ENCODE results near the gene TMEM150B. TPM values are rescaled to one million over a fixed set of nuclear protein-coding genes. Genes with fewer than 3 reads are reported as not detected.

Gene TMEM150B
- polyA plus RNA-seq, 1 of the 3 experiments (the other 2 are of a cell fraction), result not detected

DNA sequence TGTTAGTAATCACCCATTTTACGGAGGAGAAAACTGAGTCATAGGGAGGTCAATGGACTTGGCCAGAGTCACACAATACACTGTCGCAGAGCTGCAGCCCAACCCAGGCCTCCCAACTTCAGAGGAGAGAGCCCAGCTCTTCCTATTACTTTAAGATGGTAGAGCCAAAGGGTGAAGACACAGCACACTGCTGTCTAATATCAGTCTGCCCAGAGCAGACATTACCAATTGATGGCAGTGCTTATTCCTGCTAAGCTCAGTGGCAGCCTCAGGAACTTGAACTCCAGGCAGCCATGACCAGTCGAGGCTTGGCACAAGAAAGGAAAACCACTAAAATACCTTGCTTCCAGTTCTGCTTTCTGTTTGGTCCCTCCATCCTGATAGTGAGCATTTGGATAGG lies 18.4 kb downstream of the TMEM150B start:
- H3K4me1 ChIP-seq (ENCODE audit: control insufficient read depth in 1 of 2, insufficient read depth in 2 of 2, low read depth in 1 of 2, low read length in 1 of 2), result peaks cover 0 to 3% of the 10 kb centered on the region in 2 experiments; a peak in 1 of 4 replicates
- H3K9ac ChIP-seq, result no peak overlapping the region
- DNase-seq, result no peak
- no peaks in the 10 kb centered on the region for H3K9me2 ChIP-seq
- no peaks in the 10 kb centered on the region for H4K20me1 ChIP-seq (ENCODE audit: insufficient read depth)
- 93% methylated on average over 3 of the region's 3 CpGs for WGBS (ENCODE audit: low lambda C conversion rate)
- H3K79me2 ChIP-seq (ENCODE audit: insufficient read depth), result no peaks in the 10 kb centered on the region
- H3K4me2 ChIP-seq, result no peak overlapping the region
- H3K9me3 ChIP-seq, result no peaks in the 10 kb centered on the region
- CTCF ChIA-PET, result interaction anchor here (1.0 kb wide), 1 partner anchor 165 kb away, joined by 3 read pairs; no protein-coding TSS in a partner anchor
- POLR2A ChIA-PET, result no interaction called here
- TF ChIP-seq SIN3A (IDR thresholded peaks at IDR 0.05; ENCODE audit: borderline replicate concordance, low read depth, low read length), result no peak
- H2AFZ ChIP-seq (ENCODE audit: low read depth), result no peak overlapping the region
- H3K4me3 ChIP-seq (ENCODE audit: low read depth in 2 of 2, low read length in 1 of 2), result no peak overlapping the region
- H3F3A ChIP-seq (replicated peaks; ENCODE audit: insufficient read depth), result no peaks in the 10 kb centered on the region
- no peaks in the 10 kb centered on the region for H3K27me3 ChIP-seq (ENCODE audit: insufficient read depth)
- no peak overlapping the region for H3K27ac ChIP-seq (ENCODE audit: low read depth in 2 of 2, low read length in 1 of 2)
- H3K36me3 ChIP-seq (replicated peaks in 1 of 2; ENCODE audit: control insufficient read depth in 1 of 2, insufficient read depth in 2 of 2, low read length in 1 of 2), result peaks cover 33 to 46% of the 10 kb centered on the region in 2 experiments

- Histone ChIP-seq H3K4me3 (ENCODE audit: low read depth in 2 of 2, low read length in 1 of 2) (no peak overlapping the region), H3K36me3 (replicated peaks in 1 of 2; ENCODE audit: control insufficient read depth in 1 of 2, insufficient read depth in 2 of 2, low read length in 1 of 2) (peaks cover 33 to 46% of the 10 kb centered on the region in 2 experiments), H3K9ac (no peak overlapping the region), H3F3A (replicated peaks; ENCODE audit: insufficient read depth) (no peaks in the 10 kb centered on the region), H3K9me2 (no peaks in the 10 kb centered on the region), H3K4me1 (ENCODE audit: control insufficient read depth in 1 of 2, insufficient read depth in 2 of 2, low read depth in 1 of 2, low read length in 1 of 2) (peaks cover 0 to 8% of the 10 kb centered on the region in 2 experiments; a peak in 1 of 4 replicates), H3K4me2 (no peak overlapping the region), H3K9me3 (no peaks in the 10 kb centered on the region), H4K20me1 (ENCODE audit: insufficient read depth) (no peaks in the 10 kb centered on the region), H3K79me2 (ENCODE audit: insufficient read depth) (no peaks in the 10 kb centered on the region), H2AFZ (ENCODE audit: low read depth) (no peak overlapping the region), H3K27me3 (ENCODE audit: insufficient read depth) (no peaks in the 10 kb centered on the region), H3K27ac (ENCODE audit: low read depth in 2 of 2, low read length in 1 of 2) (no peak overlapping the region)
- no peak for TF ChIP-seq GATA2 (CRISPR knock-in tag; IDR thresholded peaks at IDR 0.05)
- TF ChIP-seq SIN3A (IDR thresholded peaks at IDR 0.05; ENCODE audit: borderline replicate concordance, low read depth, low read length), result no peak
- no peak for TF ChIP-seq YY1 (IDR thresholded peaks at IDR 0.05; ENCODE audit: low read depth)
- no peak for TF ChIP-seq PBX3 (IDR thresholded peaks at IDR 0.05)
- TF ChIP-seq RCOR1 (IDR thresholded peaks at IDR 0.05; ENCODE audit: low read length), result no peak
- TF ChIP-seq FOSL2 (IDR thresholded peaks at IDR 0.05; ENCODE audit: borderline replicate concordance, low read depth), result no peak
- no peak for TF ChIP-seq JUND (IDR thresholded peaks at IDR 0.05)
- TF ChIP-seq NFIC (IDR thresholded peaks at IDR 0.05; ENCODE audit: borderline replicate concordance), result no peak
- TF ChIP-seq TEAD4 (IDR thresholded peaks at IDR 0.05; ENCODE audit: borderline replicate concordance, insufficient read depth), result no peak
- TF ChIP-seq, protein P1, sequence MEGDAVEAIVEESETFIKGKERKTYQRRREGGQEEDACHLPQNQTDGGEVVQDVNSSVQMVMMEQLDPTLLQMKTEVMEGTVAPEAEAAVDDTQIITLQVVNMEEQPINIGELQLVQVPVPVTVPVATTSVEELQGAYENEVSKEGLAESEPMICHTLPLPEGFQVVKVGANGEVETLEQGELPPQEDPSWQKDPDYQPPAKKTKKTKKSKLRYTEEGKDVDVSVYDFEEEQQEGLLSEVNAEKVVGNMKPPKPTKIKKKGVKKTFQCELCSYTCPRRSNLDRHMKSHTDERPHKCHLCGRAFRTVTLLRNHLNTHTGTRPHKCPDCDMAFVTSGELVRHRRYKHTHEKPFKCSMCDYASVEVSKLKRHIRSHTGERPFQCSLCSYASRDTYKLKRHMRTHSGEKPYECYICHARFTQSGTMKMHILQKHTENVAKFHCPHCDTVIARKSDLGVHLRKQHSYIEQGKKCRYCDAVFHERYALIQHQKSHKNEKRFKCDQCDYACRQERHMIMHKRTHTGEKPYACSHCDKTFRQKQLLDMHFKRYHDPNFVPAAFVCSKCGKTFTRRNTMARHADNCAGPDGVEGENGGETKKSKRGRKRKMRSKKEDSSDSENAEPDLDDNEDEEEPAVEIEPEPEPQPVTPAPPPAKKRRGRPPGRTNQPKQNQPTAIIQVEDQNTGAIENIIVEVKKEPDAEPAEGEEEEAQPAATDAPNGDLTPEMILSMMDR (IDR thresholded peaks at IDR 0.05), result no peak
- no peak for TF ChIP-seq REST (IDR thresholded peaks at IDR 0.05; ENCODE audit: low read depth, low read length)
- TF ChIP-seq, protein P2, sequence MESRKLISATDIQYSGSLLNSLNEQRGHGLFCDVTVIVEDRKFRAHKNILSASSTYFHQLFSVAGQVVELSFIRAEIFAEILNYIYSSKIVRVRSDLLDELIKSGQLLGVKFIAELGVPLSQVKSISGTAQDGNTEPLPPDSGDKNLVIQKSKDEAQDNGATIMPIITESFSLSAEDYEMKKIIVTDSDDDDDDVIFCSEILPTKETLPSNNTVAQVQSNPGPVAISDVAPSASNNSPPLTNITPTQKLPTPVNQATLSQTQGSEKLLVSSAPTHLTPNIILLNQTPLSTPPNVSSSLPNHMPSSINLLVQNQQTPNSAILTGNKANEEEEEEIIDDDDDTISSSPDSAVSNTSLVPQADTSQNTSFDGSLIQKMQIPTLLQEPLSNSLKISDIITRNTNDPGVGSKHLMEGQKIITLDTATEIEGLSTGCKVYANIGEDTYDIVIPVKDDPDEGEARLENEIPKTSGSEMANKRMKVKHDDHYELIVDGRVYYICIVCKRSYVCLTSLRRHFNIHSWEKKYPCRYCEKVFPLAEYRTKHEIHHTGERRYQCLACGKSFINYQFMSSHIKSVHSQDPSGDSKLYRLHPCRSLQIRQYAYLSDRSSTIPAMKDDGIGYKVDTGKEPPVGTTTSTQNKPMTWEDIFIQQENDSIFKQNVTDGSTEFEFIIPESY (IDR thresholded peaks at IDR 0.05; ENCODE audit: borderline replicate concordance, low read depth), result no peak
- POLR2A ChIA-PET, result no interaction called here
- 86% methylated on average over 12 of the region's 17 CpGs for WGBS (ENCODE audit: low lambda C conversion rate)
- DNase-seq, result no peak
- CTCF ChIA-PET, result interaction anchor here (0.9 to 1.0 kb wide), 2 partner anchors 113 to 165 kb away, joined by 3 read pairs; no protein-coding TSS in a partner anchor
Observed at GRCh38 chr19:55305983-55306562, 19.1 kb downstream of the TMEM150B start.
